Calu3 (cell line): ENCODE results near the gene PPP1R3D. TPM values are rescaled to one million over a fixed set of nuclear protein-coding genes. Genes with fewer than 3 reads are reported as not detected.

Source experiments
- BruUV-seq: library from RNA; stranded (reverse); fragments of 400-500 nt; replicated peaks from 2 replicates; lab custom pipeline; 2021; lab: Mats Ljungman, UMichigan
- CTCF ChIA-PET: fragments of 300-600 bp; sonication (Branson Sonifier 250); formaldehyde crosslinking; loops from one replicate; lab custom pipeline; 2022; ENCODE audit warnings: antibody characterized with exemption; lab: Charles Lee
- DNase-seq: peaks from one replicate; pipeline ENCODE4 v3.0.0; 2022
- H3K27ac Mint-ChIP-seq: one replicate; pipeline ENCODE4 v1.8.0; 2022; ENCODE audit warnings: mixed read lengths; ENCODE audit not compliant: unreplicated experiment
- H3K27me3 Mint-ChIP-seq: one replicate; pipeline ENCODE4 v1.8.0; 2022; ENCODE audit warnings: mixed read lengths; ENCODE audit not compliant: unreplicated experiment
- H3K36me3 Mint-ChIP-seq: one replicate; pipeline ENCODE4 v1.8.0; 2022; ENCODE audit warnings: mild to moderate bottlenecking, moderate library complexity, mixed read lengths; ENCODE audit not compliant: insufficient read depth, unreplicated experiment
- H3K4me1 Mint-ChIP-seq: one replicate; pipeline ENCODE4 v1.8.0; 2022; ENCODE audit warnings: mild to moderate bottlenecking, low read depth, mixed read lengths; ENCODE audit not compliant: unreplicated experiment
- H3K4me3 Mint-ChIP-seq: one replicate; pipeline ENCODE4 v1.8.0; 2022; ENCODE audit warnings: mild to moderate bottlenecking, low read depth, moderate library complexity, mixed read lengths; ENCODE audit not compliant: unreplicated experiment
- H3K9me3 Mint-ChIP-seq: one replicate; pipeline ENCODE4 v1.8.0; 2022; ENCODE audit warnings: low read depth, mixed read lengths; ENCODE audit not compliant: unreplicated experiment
- intact Hi-C: fragments of 100-400 bp; cut with micrococcal nuclease; formaldehyde crosslinking; loops from one replicate; pipeline ENCODE4 v1.10.0; 2022; ENCODE audit not compliant: unreplicated experiment
- total RNA-seq: library from RNA; stranded (reverse); gene quantifications from 2 replicates; pipeline ENCODE4 v1.2.3, GENCODE V29; 2022
- TF ChIP-seq, protein P1 (sequence below): fragments of 200-600 bp; IDR thresholded peaks from one replicate; pipeline ENCODE4 v1.8.0; 2022; ENCODE audit warnings: antibody characterized with exemption; ENCODE audit not compliant: unreplicated experiment

PPP1R3D gene
- total RNA-seq, 1 experiment from 2014 or later = 17.9 TPM

DNA sequence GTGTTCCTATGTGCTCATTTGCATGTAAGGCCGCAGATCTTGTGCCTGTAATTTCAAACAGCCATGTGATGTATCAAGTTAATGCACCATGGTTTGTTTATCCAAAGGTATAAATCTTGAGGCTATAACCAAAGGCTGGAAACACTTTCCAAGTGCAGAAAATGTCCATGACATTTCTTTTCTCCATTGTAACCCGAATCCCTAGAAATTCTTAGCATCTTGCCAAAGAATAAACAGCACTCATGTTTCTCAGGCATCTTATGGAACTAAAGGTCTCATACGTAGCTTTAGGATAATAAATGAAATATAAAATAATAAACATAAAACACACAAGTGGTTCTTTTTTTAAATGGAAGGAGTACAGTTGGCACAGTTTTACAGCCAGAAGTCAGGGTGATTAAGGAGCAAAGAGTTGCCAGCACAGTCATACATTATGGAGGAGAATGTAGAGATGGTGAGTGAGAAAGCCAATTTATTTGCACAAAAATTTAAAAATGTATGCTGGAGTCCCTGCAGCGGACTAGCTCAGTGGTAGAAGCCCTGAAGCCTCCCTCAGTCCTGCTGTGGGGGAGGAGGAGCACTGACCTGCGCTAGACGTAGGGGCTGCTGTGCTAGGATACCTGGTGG is 36.2 kb upstream of the PPP1R3D start:
- Mint-ChIP-seq H3K27me3 (no peaks in the 10 kb centered on the region), H3K27ac (no peak overlapping the region), H3K36me3 (peaks cover 7% of the 10 kb centered on the region), H3K9me3 (no peaks in the 10 kb centered on the region), H3K4me3 (no peak overlapping the region), H3K4me1 (peaks cover 19% of the 10 kb centered on the region)
- TF ChIP-seq, protein P1, sequence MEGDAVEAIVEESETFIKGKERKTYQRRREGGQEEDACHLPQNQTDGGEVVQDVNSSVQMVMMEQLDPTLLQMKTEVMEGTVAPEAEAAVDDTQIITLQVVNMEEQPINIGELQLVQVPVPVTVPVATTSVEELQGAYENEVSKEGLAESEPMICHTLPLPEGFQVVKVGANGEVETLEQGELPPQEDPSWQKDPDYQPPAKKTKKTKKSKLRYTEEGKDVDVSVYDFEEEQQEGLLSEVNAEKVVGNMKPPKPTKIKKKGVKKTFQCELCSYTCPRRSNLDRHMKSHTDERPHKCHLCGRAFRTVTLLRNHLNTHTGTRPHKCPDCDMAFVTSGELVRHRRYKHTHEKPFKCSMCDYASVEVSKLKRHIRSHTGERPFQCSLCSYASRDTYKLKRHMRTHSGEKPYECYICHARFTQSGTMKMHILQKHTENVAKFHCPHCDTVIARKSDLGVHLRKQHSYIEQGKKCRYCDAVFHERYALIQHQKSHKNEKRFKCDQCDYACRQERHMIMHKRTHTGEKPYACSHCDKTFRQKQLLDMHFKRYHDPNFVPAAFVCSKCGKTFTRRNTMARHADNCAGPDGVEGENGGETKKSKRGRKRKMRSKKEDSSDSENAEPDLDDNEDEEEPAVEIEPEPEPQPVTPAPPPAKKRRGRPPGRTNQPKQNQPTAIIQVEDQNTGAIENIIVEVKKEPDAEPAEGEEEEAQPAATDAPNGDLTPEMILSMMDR = no peak
- intact Hi-C loops = no loop called here
- BruUV-seq = no TSS peak
- CTCF ChIA-PET = no interaction called here
- DNase-seq = no peak

DNA sequence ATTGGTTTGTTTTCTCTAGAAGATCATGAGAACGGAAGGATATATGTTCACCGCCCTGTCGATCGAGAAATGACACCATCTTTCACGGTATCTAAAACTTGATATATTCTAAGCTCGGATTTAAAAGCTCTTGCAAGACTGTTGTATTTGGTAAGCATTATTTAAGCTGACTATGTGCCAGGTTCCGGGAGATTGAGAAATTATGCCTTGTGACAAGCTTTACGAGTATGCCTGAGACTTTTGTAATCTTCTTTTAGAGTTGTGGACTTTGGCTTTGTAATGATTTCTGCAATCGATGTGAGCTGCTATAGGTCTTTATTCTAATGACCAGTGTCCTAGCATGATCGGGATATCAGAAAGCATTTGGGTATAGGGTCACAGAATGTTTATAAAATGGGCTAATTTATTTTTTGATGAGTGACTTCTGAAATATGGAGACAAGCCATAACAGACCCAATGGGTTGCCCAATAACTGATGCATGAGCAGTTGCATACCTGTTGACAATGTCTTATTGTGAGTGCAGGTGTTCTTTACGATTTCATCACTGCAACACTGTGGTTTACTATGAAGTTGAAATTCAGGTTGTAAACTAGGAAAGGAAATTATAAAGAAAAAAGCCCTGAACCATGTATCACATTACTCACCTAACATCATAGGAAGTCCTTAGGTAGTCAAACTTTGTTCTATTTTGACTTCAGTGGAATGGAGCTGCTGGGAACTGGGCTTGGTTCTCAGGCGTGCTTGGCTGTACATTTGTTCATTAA is 32.1 kb upstream of the PPP1R3D start:
- Mint-ChIP-seq H3K27me3 (no peaks in the 10 kb centered on the region), H3K4me3 (peak overlapping the region; percentile 42), H3K36me3 (peaks cover 7% of the 10 kb centered on the region), H3K4me1 (peaks cover 25% of the 10 kb centered on the region), H3K27ac (peak overlapping the region; percentile 74), H3K9me3 (no peaks in the 10 kb centered on the region)
- CTCF ChIA-PET = interaction anchor here (0.5 to 2.3 kb wide), 14 partner anchors 10 to 108 kb away, joined by 3 to 15 read pairs (median 4); partner anchors contain the start of genes FAM217B, PPP1R3D and SYCP2
- intact Hi-C loops = loop anchor here (5.0 kb wide), 1 partner anchor 80 kb away; no protein-coding TSS in a partner anchor
- TF ChIP-seq, protein P1 = no peak
- no TSS peak for BruUV-seq
- DNase-seq = peak; percentile 63

DNA sequence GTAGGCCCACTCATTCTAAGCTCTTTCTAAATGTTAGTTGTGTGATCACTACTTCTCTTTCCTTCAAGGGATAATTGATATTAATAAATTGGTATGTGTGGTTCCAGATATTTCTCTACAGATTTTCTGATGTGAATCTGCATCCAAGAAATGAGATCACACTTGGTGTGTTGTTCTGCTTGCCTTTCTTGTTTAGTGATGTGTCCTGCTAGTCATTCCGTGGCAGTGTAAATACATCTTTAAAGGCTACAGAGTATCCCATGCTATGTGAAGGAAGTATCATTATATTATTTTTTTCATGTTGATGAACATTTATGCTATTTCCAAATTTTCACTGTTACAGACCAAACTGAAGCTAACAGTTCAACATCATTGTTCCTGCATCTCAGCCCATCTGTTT is 31.3 kb upstream of the PPP1R3D start:
- TF ChIP-seq, protein P1 = no peak
- H3K4me1 Mint-ChIP-seq = peaks cover 25% of the 10 kb centered on the region
- peak overlapping the region; percentile 42 for H3K4me3 Mint-ChIP-seq
- H3K27me3 Mint-ChIP-seq = no peaks in the 10 kb centered on the region
- H3K36me3 Mint-ChIP-seq = peaks cover 7% of the 10 kb centered on the region
- intact Hi-C loops = loop anchor here (5.0 kb wide), 1 partner anchor 81 kb away; no protein-coding TSS in a partner anchor
- H3K9me3 Mint-ChIP-seq = no peaks in the 10 kb centered on the region
- H3K27ac Mint-ChIP-seq = peak overlapping the region; percentile 74
- DNase-seq = no peak
- no TSS peak for BruUV-seq
- CTCF ChIA-PET = interaction anchor here (0.9 to 2.3 kb wide), 7 partner anchors 10 to 79 kb away, joined by 3 to 15 read pairs (median 7); partner anchors contain the start of genes FAM217B and PPP1R3D

DNA sequence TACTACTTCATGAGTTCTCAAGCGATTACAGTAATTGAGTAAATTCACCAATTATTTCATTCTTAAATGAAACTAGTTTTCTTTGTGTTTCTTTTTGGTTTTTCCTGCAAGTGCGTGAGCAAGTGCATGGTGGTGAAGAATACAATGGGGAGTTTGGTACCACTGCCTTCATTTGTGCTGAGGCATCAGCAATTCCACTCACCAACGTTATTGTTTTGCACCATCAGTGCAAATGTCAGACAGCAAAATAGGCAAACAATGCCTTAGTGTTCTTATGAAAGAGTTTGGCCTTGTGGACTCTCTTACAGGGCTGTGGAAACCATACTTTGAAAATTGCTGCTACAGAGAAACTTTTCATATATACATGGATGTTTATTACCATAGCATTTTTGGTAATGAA is 26.3 kb upstream of the PPP1R3D start:
- intact Hi-C loops = no loop called here
- H3K27me3 Mint-ChIP-seq = no peaks in the 10 kb centered on the region
- H3K36me3 Mint-ChIP-seq = no peaks in the 10 kb centered on the region
- no TSS peak for BruUV-seq
- DNase-seq = no peak
- TF ChIP-seq, protein P1 = no peak
- peaks cover 13% of the 10 kb centered on the region for H3K4me1 Mint-ChIP-seq
- H3K27ac Mint-ChIP-seq = no peak overlapping the region
- CTCF ChIA-PET = no interaction called here
- no peak overlapping the region for H3K4me3 Mint-ChIP-seq
- no peaks in the 10 kb centered on the region for H3K9me3 Mint-ChIP-seq
